ENCODE data around the gene COL27A1.

Gene COL27A1

DNA sequence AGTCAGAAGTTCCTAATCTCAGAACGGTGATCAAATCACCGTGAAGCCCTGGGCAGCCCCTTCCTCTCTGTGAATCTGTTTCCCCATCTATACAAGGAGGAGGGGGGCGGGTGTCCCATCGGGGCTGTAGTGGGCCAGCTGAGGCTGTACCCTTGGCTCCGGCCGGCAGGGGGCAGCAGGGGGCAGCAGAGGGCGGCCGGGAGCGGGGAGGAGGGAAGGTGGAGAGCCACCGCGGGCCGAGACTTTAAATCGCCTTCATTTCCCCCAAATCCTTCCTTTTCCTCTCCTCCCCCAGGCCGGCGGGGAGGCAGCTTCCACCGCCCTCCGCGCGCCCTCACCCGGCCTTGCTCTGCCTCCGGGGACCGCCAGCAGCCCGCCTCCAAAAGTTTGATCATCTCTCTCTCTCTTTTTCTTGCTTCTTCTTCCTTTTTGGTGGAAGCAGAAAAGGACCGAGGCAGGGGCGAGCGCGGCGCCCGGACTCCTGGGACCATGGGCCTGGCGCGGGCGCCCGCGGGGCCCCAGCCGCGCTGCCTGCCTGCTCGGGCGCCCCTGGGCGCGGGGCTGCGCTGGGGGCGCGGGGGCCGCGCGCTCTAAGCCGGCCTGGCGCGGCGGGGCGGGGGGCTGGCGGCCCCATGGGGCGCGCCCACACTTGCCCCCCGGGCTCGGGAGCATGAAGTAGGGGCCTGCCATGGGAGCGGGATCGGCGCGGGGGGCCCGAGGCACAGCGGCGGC, at the start of gene COL27A1:
COL27A1 (plus strand) TSS at position 275 of the 732 bp plus-strand sequence; CDS start at position 689, 414 bp downstream.
- DNase-seq: peak; percentile 75

DNA sequence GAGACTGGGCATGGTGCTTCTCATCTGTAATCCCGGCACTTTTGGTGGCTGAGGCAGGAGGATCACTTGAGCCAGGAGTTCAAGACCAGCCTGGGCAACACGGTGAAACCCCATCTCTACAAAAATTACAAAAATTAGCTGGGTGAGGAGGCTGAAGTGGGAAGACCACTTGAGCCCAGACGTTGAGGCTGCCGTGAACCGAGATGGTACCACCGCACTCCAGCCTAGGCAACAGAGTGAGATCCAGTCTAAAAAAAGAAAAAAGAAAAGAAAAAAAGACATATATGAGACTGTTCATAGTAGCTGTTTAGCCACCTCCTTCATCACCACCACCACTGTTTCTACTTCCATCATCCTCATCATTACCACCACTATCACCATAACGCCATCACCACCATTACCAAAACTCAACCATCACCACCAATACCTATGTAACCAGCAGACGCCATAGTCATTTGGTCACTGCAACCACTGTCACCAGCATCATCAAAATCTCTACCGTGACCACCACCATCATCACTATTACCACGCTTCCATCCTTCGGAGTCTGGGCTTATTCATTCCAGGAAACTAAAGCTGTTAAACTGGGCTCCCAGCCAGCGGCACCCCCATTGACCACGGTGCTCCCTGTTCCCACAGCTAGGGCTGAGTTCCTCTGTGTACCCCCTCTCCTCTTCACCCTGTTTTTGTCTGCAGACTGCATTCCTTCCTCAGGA, 47.9 kb upstream of the COL27A1 start:
- no peak for DNase-seq

DNA sequence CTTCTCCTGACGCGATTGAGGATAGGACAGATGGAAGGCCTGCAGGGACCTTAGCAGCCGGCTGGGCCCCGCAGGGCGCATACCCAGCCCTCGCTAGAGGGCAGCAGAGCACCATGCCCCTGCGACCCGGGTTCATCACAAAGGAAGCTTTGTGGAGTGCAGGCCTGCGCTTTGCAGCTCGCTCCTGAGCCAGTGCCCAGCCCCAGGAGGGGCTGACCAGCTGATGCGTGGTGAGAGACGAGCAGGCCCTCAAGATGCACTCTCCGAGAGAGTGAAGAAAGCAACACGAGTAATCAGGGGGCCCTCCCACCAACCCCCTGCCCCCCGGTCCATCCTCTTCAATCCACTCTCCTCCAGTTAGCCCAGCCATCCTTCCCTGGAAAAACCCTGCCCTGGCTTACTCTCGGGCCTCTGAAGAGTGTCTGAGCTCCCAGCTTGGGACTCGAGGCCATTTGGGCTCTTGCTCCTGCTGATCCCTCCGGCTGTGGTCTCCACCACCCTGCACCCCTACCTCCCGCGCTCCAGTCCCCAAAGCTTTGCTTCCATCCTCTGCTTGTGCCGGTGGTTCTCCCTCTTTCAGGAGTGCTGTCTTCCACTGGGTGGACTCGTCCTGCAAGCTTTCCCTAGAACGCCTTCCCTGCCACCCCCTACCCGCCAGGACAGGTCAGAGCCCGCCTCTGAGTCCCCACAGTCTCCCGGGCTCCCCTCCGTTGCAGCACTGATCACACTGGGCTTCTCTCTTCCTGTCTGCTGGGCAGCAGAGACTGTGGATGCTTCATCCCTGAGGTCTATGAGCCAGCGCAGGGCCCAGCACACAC, 47.1 kb upstream of the COL27A1 start:
- peak; percentile 71 for DNase-seq

DNA sequence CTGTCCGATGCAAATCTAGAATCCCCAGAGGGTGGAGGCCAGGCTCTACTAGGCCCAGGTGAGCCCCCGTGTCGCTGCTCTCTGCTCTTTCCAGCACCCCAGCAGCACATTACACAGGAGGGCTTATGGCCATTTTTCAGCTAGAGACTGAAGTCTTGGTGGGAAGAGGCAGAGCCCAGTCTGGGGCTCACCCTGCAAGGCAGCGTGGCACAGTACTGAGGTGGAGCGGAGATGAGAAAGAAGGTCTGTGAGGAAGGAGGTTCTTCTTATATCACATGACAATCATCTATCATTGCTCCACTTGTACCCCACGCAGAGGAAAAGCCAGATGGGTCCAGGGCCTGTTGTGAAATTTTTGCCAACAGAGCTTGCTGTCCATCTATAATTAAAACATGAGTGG, 46.2 kb upstream of the COL27A1 start:
- DNase-seq: no peak

DNA sequence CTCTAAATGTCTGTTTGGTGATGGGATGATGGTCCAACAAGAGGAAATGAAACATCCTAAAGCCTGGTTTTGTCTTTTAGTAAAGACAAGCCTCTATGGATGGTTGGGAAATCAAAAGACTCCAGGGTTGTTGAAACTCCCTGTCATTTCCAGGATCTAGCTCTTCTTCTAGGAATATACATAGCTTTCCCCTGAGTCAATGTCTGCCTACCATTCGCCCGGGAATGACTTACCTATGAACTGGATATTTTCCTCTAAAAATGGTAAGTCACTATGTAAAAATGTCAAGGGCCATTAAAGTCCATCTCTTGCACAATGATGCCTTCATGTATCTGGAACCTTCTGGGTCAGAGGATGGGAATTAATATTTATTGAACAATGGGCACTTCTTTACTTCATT, 45.2 kb upstream of the COL27A1 start:
- peak; percentile 84 for DNase-seq

DNA sequence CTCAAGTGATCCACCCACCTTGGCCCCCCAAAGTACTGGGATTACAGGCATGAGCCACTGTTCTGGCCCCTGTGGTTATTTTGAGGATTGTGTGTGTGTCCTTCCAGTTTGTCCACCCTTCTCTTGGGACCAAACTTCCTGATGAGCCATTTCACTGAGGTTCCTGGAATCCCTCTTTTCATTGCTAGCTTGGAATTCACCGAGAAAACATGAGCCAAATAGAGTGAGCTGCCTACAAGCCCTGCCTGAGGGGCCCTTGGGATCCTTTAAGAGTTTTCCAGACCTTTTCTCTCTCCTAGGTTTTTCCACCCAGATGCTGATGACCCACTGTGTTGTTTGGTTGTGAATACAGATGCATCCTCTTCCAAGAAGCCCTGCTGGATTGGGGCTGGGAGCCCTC, 43.0 kb upstream of the COL27A1 start:
- DNase-seq: no peak

DNA sequence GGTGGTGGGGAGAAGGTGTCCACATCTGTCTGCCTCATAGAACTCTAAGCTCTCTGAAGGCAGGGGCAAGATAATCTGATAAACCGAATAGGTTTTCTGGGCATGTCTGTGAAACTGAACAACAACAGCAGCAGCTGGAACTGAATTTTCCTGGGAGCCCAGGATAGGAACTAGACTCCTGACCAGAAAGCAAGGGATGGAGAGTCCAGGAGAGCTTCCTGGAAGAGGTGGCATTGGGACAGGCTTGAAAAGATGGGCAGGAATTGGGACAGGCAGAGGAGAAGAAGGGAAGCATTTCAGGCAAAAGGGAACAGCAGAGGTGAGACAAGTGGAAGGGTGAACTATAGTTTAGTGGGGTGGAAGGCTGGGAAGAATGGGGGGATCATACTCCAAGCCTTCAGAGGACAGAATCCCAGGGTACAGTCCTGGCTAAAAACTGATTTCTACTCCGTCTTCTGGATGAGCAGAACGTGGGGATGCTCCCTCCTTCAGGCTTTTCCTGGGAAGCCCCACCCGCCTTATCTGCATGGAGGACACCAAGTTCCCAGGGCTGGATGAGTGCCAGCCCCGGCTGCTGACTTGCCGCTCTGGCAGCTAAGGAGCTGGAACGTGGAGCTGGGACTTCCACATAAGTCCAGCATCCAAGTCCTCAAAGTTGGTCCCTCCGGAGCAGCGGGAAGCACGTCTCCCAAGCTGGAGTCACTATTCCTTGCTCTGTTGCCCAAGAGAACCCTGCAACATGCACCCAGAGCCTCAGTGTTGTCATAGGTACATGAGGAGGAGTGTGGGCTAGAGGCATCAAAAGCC, 42.4 kb upstream of the COL27A1 start:
- DNase-seq: peak; percentile 43

DNA sequence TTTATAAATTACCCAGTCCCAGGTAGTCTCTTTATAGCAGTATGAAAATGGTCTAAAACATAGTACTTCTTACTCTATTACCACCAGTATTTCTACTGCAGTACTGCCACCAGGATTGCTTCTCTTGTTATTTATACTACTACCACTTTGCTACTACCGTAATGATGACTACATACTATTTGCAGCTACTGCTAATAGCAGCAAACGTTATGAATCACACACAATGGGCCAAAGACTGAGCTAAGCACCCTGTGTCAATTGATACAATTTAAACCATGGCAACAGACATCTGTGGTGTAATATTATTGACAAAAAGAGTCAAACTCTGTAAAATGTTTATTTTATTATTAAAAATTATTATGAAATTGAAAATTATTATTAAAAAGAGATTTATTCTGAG, 41.0 kb upstream of the COL27A1 start:
- DNase-seq: peak; percentile 20

DNA sequence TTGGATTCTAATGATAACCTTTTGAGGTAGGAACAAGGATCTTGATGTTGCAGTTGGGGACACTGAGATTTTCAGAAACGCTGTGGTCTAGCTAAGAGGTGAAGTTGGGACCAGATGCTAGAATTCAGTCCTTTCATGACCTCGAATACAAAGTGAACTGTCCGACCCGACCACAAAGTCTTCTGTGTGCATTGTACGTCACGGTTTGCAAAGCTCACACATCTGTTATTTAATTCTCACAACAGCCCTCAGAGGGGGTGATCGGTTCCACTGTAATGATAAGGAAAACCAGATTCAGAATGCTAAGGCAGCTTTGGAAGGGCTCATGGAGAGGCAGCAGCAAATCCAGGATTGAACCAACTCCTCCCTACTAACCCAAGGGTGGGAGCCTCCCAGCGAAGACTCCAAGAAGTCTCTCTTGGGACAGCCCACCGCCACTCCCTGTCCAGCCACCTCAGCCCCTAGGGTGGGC, 39.6 kb upstream of the COL27A1 start:
- DNase-seq: no peak

DNA sequence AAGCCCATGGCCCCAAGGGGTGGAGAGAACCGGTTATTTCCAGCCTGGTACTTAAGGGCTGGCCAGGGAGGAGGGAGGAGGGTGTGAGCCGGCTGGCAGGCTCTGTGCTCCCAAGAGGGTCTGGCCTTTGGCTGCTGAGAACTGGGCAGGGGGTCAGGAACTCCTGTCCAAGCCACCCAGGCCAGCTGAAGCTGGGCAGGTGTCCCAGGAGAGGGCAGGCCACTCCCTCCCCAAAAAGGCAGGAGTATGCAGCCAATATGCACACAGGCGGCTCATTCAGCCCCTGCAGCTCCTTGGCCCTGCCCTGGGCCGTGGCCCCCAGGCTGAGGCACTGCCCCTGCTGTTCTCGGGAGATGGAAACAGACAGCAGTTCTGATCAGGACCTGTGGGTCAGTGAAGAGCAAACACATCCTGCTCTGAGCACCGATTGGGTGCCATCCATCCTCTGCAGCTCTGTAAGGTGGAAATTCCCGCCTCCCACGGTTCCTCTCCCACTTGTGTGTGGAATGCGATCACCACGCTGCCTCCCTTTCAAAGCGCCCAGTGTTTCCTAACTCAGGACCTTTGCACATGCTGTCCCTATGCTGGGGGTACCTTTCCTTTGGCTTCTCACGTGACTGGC, 39.1 kb upstream of the COL27A1 start:
- no peak for DNase-seq

DNA sequence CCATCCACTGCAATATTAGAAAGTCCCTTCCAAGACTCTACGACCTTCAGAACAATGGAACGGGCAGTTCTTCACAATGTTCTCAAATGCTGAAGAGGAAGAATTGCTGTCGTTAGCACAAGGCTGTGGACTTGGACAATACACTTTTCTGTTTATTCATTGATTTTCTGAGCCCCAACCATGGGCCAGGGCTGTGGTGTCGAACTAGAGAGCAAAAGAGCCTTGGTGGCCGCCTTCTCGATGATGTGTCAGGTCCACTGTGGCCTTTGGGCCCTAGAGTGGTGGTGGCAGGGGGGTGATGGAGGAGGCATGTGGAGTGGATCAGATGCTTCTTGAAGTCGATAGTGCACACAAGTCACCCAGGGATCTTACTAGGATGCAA, 37.7 kb upstream of the COL27A1 start:
- DNase-seq: no peak

DNA sequence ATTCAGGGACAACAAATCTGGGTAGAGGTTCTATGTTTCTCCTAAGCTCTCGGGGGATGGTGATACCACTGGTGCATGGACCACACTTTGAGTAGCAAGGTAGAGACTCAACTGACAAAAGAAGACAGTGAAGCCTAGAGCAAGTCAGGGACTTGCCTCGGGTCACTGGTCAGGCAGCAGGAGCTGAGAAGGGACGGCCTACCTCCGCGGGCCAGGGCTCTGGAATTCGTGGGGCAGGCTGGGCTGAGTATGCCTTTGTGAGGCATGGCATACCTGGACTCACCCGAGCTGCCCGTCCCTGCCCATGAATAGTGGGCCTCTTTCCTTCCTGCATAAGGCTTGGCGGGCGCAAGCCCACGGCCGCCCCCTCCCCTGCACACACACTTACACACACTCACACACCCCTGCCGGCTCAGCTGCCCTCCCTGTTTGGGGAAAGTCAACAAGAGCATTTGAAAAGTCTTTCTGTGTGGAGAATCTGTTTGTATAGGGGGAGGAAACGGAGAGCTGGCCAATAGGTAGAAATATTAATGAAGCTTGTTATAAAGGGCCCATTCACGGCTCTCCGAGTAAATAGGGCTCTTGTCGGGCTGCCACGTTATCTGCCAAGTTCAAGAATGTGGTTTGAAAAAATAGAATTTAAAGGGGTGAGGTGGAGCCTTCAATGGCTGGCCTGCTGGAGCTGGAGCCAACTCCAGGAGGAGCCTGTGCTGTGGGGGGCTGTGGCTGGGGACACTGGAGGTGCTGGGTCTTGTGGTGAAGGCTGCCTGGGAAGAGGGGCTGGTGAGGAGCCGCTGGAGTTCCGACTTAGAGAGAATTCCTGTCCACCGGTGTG, 37.1 kb upstream of the COL27A1 start:
- no peak for DNase-seq

DNA sequence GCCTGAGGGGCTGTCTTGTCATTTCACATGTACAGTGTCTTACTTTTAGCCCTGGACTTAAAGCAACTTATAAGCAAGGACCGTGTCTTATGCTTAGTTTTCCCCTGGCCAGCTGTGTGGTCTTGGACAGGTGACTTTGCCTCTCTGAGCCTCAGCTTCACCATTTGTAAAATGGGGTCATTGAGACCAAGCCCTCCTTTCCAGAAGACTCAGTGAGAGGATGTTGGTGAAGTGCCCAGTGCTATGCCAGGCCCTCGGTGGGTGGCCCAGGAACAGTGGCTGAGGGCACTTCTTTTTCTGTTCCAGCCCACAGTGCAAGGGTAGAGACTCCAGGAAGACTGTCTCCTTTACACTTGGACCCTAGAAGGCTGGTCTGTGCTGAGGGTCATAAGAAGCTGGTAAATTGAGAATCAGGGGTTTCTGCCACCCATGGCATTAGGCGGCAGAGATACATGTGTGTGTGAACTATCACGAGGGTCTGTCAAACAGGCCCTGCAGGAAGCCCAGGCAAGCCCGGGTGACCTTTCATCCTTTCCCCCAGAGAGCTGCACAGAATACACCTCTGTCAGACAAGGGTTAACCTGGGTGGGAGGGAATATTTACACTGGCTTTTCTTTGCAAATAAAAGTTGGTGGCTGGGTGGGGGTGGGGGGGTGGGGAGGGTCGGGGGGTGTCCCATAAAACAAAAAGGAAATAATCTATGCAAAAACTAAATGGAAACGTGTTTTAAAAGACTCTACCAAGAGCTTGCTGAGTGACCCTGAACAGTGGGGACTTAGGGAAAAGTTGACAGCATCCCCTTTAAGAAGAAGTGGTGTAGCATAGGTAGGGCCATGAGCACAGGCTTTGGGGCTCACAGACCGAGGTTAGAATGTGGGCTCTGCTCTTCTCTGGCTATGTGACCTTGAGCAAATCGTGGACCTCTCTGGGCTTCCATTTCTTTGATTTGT, 35.8 kb upstream of the COL27A1 start:
- DNase-seq: no peak

DNA sequence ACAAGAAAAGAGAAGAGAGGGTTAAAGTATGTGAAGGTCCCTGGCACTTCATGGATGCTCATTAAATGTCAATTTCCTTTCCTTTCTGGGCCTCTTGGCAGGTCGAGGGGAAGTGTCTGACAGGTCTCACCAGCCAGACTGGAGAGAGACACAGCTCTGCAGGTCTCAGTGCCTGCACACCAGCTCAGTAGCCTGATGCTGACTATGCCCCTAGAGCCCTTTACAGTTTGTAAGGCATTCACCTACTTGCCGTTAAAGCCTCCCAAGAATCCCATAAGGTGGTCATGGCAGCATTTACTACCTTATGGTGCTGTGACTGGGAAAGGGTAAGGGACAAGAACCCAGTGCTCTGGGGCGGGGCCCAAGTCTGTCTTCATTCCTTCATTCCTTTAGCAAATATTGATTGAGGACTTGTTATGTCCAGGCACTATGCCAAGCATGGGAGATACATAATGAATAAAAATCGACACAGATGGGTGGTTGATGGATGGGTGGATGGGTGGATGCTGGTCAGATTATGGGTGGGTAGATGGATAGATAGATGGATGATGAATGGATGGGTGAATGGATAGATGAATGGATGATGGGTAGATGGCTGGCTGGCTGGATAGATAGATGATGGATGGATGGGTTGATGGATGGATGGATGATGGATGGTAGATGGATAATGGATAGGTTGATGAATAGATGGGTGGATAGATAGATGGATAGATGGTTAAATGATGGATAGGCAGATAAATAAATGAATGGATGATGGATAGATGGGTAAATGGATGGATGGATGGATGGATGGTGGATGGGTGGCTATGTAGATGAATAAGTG, 34.9 kb upstream of the COL27A1 start:
- no peak for DNase-seq

DNA sequence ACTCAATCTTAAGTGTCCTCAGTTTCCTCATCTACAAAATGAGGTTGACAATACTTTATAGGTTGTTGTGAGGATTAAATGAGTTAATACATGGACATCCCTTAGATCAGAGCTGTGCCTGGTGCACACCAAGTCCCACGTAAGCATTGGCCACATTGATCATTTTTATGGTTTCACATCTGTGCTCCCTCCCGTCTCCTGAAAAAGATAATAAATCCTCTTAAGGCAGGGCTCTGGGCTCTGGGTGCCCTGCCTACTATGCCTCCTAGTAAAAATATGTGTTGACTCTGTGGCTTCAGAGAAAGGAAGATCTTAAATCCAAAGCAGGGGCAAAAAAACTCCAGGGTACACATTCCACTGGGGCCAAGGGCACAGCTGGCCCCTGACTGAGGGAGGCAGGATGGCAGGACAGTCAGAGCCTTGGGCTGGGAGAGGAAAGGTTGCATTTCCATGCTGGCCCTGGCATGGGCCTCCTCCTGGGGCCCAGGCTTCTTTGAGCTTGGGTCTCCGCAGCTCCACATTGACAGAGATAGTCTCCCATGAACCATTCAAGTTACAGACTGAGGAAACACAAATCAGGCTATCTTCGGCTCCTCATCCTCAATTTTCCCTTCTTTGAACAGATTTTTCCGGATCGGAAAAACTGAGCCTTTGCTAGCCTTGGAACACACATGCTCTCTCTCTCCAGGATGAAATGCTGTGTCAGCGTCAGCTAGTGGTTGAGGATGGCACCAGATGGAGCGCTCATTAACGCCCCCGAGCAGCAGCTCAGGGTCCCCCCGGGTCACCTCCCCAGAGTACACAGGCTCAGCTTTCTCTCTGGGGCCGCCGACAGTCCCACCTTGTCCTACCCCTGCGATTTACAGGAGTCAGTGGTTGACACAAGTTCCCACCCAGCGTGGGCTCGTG, 33.9 kb upstream of the COL27A1 start:
- DNase-seq: no peak

DNA sequence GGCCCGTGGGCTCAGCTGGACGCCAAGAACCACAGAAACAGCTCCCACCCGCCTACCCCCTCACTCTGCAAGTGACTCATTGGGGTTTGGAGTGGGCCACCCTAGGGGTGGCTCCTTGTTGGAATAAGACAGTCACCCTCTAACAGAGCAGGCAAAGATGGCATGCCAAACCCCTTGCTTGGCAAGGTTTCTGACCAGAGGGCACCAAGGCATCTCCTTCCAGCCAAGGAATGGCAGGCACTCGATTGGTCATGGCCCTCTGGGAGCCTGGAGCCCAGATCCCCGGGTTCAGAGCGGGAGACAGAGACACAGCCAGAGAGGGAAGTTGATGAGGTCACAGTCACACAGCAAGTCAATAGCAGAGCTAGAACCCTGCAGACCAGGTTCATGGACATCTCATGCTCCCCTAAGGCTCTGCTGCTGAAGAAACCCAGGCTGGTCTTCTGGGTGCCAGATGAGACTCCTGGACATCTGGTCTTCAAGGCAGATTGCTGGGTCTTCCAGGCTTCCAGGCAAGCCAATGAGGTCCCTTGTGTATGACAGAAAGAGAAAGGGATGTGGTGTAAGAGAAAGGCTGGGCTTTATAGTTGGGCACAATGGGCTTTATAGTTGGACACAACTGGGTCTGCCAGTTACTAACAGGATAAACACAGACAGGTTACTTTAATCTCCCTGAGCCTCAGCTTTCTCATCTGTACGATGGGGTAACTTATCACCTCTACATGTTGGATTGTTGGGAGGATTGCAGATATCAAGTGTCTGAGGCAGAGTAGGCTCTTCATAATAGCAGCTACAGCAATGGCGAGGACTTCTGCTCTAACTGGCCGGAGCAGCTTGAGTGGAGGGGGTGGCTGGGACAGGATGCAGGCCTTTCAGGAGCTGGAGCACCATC, 33.0 kb upstream of the COL27A1 start:
- no peak for DNase-seq

All from HCEC 1CT (cell line).